GM12878 (cell line): Measurements from ENCODE around the gene HNRNPF. TPM values are rescaled to one million over a fixed set of nuclear protein-coding genes. Genes with fewer than 3 reads are reported as not detected.

Experiments
- ATAC-seq: fragments of 200-7000 bp; cut with Tn5 transposase; 3 replicates; pipeline ENCODE4 v1.9.1; 2020; ENCODE audit warnings: mild to moderate bottlenecking, moderate library complexity
- BruUV-seq: library from RNA; stranded (reverse); fragments of 400-500 nt; replicated peaks from 2 replicates; lab custom pipeline; 2021; lab: Mats Ljungman, UMichigan
- CTCF ChIA-PET: fragments of 300-600 bp; sonication (Branson Sonifier 250); formaldehyde crosslinking; extraction: SDS; loops from one replicate; lab custom pipeline; 2021; ENCODE audit warnings: inconsistent platforms; lab: Yijun Ruan, JAX
- POLR2A ChIA-PET: fragments of 350-600 bp; formaldehyde crosslinking; extraction: SDS; loops from one replicate; lab custom pipeline; 2021; ENCODE audit warnings: inconsistent platforms; lab: Charles Lee
- RAD21 ChIA-PET: fragments of 300-600 bp; sonication (Branson Sonifier 250); formaldehyde crosslinking; loops from one replicate; lab custom pipeline; 2023; ENCODE audit warnings: antibody characterized with exemption; ENCODE audit not compliant: unreplicated experiment; lab: Charles Lee
- SMC1A ChIA-PET: fragments of 300-600 bp; sonication (Branson Sonifier 250); formaldehyde crosslinking; loops from one replicate; lab custom pipeline; 2023; ENCODE audit not compliant: unreplicated experiment, uncharacterized antibody; lab: Charles Lee
- DNase-seq: peaks from one replicate; pipeline ENCODE4 v3.0.0-alpha.2; 2011; ENCODE audit warnings: low read depth, low spot score
- FAIRE-seq: peaks from 3 replicates; lab custom pipeline; 2011; peaks lifted over from hg19 to GRCh38; lab: Jason Lieb, UNC
- H2AFZ ChIP-seq: 2 replicates; pipeline ENCODE4 v1.6.0; 2011; ENCODE audit warnings: low read depth, low read length, control low read depth; ENCODE audit not compliant: control insufficient read depth
- H3K27ac ChIP-seq: 2 replicates; pipeline ENCODE4 v1.5.1; 2011; ENCODE audit warnings: control low read depth; ENCODE audit not compliant: control insufficient read depth, insufficient read depth
- H3K27me3 ChIP-seq, 2 experiments: replicated peaks in 1 of 2; 2 replicates each; pipeline versions ENCODE4 v1.6.0 to v1.6.1; 2011; ENCODE audit warnings: low read length in 1 of 2; ENCODE audit not compliant: control insufficient read depth in 2 of 2, insufficient read depth in 2 of 2
- H3K36me3 ChIP-seq, 2 experiments: 2 replicates each; pipeline ENCODE4 v1.5.1; 2011; ENCODE audit warnings: low read length in 1 of 2; ENCODE audit not compliant: control insufficient read depth in 2 of 2, insufficient read depth in 2 of 2
- H3K4me1 ChIP-seq: 2 replicates; pipeline ENCODE4 v1.6.1; 2011; ENCODE audit warnings: mild to moderate bottlenecking, low read length, moderate library complexity, mixed read lengths; ENCODE audit not compliant: control insufficient read depth, insufficient read depth
- H3K4me2 ChIP-seq: 2 replicates; pipeline ENCODE4 v1.6.0; 2011; ENCODE audit warnings: control low read depth; ENCODE audit not compliant: control insufficient read depth, insufficient read depth
- H3K4me3 ChIP-seq: fragments of 200-600 bp; sonication (generic); 2 replicates; pipeline ENCODE4 v1.5.1; 2016
- H3K79me2 ChIP-seq: 2 replicates; pipeline ENCODE4 v1.6.0; 2011; ENCODE audit warnings: low read length; ENCODE audit not compliant: control insufficient read depth, insufficient read depth
- H3K9ac ChIP-seq: 2 replicates; pipeline ENCODE4 v1.8.0; 2011; ENCODE audit warnings: low read length, control low read depth, mixed read lengths; ENCODE audit not compliant: control insufficient read depth, insufficient read depth
- H3K9me3 ChIP-seq: replicated peaks from 3 replicates; pipeline ENCODE4 v1.5.1; 2011; ENCODE audit warnings: mild to moderate bottlenecking, low read length; ENCODE audit not compliant: control insufficient read depth, insufficient read depth
- H4K20me1 ChIP-seq: 2 replicates; pipeline ENCODE4 v1.6.0; 2011; ENCODE audit not compliant: control insufficient read depth, insufficient read depth
- CREB1 ChIP-seq: IDR thresholded peaks from 2 replicates; pipeline ENCODE4 v1.6.1; 2012; ENCODE audit warnings: low read depth, mild to moderate bottlenecking, inconsistent platforms
- EED ChIP-seq: sonication (generic); IDR thresholded peaks from 2 replicates; pipeline ENCODE4 v1.6.1; 2016; ENCODE audit warnings: antibody characterized with exemption, low read depth
- EZH2 ChIP-seq: IDR thresholded peaks from 2 replicates; pipeline ENCODE4 v1.6.1; 2012; ENCODE audit warnings: low read depth, mild to moderate bottlenecking, control low read depth, inconsistent platforms, low read length, borderline replicate concordance; ENCODE audit not compliant: control insufficient read depth
- JUNB ChIP-seq: IDR thresholded peaks from 2 replicates; pipeline ENCODE4 v1.6.1; 2016; ENCODE audit warnings: antibody characterized with exemption, mild to moderate bottlenecking
- JUND ChIP-seq: IDR thresholded peaks from 2 replicates; pipeline ENCODE4 v1.6.1; 2012; ENCODE audit warnings: low read depth, mild to moderate bottlenecking, low read length, improper control_type of control experiment, moderate library complexity
- MEF2B ChIP-seq: fragments of 450-650 bp; IDR thresholded peaks from 2 replicates; pipeline ENCODE4 v1.6.1; 2018; ENCODE audit warnings: mild to moderate bottlenecking, moderate library complexity; ENCODE audit not compliant: partially characterized antibody, poor library complexity, severe bottlenecking
- MYB ChIP-seq: fragments of 150-350 bp; IDR thresholded peaks from 2 replicates; pipeline ENCODE4 v1.6.1; 2014; ENCODE audit warnings: mild to moderate bottlenecking, low read depth, low read length, borderline replicate concordance
- MYC ChIP-seq: IDR thresholded peaks from 2 replicates; pipeline ENCODE4 v1.6.1; 2011; ENCODE audit warnings: mild to moderate bottlenecking, low read length, moderate library complexity, inconsistent platforms; ENCODE audit not compliant: insufficient read depth, insufficient replicate concordance, insufficient read length, severe bottlenecking
- NFXL1 ChIP-seq: fragments of 450-650 bp; IDR thresholded peaks from 2 replicates; pipeline ENCODE4 v1.6.1; 2017; ENCODE audit warnings: antibody characterized with exemption, mild to moderate bottlenecking, borderline replicate concordance
- NR2C1 ChIP-seq: fragments of 450-650 bp; IDR thresholded peaks from 2 replicates; pipeline ENCODE4 v1.6.1; 2017; ENCODE audit warnings: antibody characterized with exemption, mild to moderate bottlenecking, moderate library complexity
- POU2F2 ChIP-seq: IDR thresholded peaks from 3 replicates; pipeline ENCODE4 v1.6.1; 2011; ENCODE audit warnings: low read depth, mild to moderate bottlenecking, low read length, borderline replicate concordance
- SIN3A ChIP-seq: IDR thresholded peaks from 2 replicates; pipeline ENCODE4 v1.6.1; 2012; ENCODE audit warnings: low read depth, low read length, improper control_type of control experiment
- SRF ChIP-seq, 2 experiments: IDR thresholded peaks; 2 replicates each; pipeline ENCODE4 v1.6.1; 2011; ENCODE audit warnings: low read depth in 2 of 2, low read length in 2 of 2, mild to moderate bottlenecking in 1 of 2, moderate library complexity in 1 of 2
- TAF1 ChIP-seq: IDR thresholded peaks from 2 replicates; pipeline ENCODE4 v1.6.1; 2011; ENCODE audit warnings: mild to moderate bottlenecking, low read depth, low read length, borderline replicate concordance
- YBX1 ChIP-seq: fragments of 450-650 bp; IDR thresholded peaks from 2 replicates; pipeline ENCODE4 v1.6.1; 2016; ENCODE audit warnings: antibody characterized with exemption
- WGBS: methylation state at CpG from one replicate; pipeline ENCODE4 v1.1.6; 2016; ENCODE audit warnings: low lambda C conversion rate; ENCODE audit not compliant: insufficient replicate concordance, insufficient coverage; ENCODE audit errors: missing lambda C conversion rate; 5-methylcytosine and 5-hydroxymethylcytosine counted together
- in situ Hi-C: fragments of 300-500 bp; cut with MboI; formaldehyde crosslinking; loops from 9 replicates; pipeline ENCODE4 v1.14.3; 2018; ENCODE audit warnings: mixed read lengths
- intact Hi-C: fragments of 100-400 bp; cut with micrococcal nuclease; formaldehyde crosslinking; loops from one replicate; pipeline ENCODE4 v1.14.2; 2022; ENCODE audit not compliant: unreplicated experiment
- polyA plus RNA-seq, 11 experiments: library from polyadenylated mRNA; depleted of rRNA in 4 of 11; unstranded in 6 of 11; stranded (reverse) in 5 of 11; fragments of >200 nt; fragmentation: Nextera tagmentation in 4 of 11; fragmentation: Illumina TruSeq in 1 of 11; extraction: Ambion mirVana in 4 of 11; extraction: Trizol in 1 of 11; gene quantifications; 1 replicate in 1 of 11; 2 replicates in 10 of 11; pipeline versions ENCODE4 v1.2.1 to v1.2.3, GENCODE V29; 2011 to 2016; ENCODE audit warnings: inconsistent platforms in 2 of 11, missing spikeins in 2 of 11, low read depth in 1 of 11
- total RNA-seq, 4 experiments: library from RNA; depleted of rRNA in 3 of 4; stranded (reverse); fragments of >200 nt in 3 of 4; fragmentation: Illumina TruSeq in 1 of 4; extraction: Trizol in 1 of 4; gene quantifications; 2 replicates each; pipeline versions ENCODE4 v1.2.1 to v1.2.3, GENCODE V29; 2013 to 2021
- TF ChIP-seq, protein P1 (sequence below), 3 experiments: IDR thresholded peaks in 2 of 3; conservative IDR thresholded peaks in 1 of 3; 2 replicates each; pipeline ENCODE4 v1.5.1; 2011; ENCODE audit warnings: low read depth in 3 of 3, low read length in 3 of 3, mild to moderate bottlenecking in 3 of 3, control low read depth in 2 of 3, moderate library complexity in 2 of 3, inconsistent platforms in 1 of 3, mixed read lengths in 1 of 3; ENCODE audit not compliant: control insufficient read depth in 2 of 3, insufficient read depth in 1 of 3; ENCODE audit errors: extremely low read depth in 1 of 3
- TF ChIP-seq, protein P2 (sequence below): fragments of 450-650 bp; IDR thresholded peaks from 2 replicates; pipeline ENCODE4 v1.6.1; 2014; ENCODE audit warnings: mild to moderate bottlenecking

Gene HNRNPF
- total and polyA plus RNA-seq, 10 of the 15 experiments (the other 5 are each of a cell fraction or from before 2014, with no cell fraction given): 156 to 373 (median 293) TPM

DNA sequence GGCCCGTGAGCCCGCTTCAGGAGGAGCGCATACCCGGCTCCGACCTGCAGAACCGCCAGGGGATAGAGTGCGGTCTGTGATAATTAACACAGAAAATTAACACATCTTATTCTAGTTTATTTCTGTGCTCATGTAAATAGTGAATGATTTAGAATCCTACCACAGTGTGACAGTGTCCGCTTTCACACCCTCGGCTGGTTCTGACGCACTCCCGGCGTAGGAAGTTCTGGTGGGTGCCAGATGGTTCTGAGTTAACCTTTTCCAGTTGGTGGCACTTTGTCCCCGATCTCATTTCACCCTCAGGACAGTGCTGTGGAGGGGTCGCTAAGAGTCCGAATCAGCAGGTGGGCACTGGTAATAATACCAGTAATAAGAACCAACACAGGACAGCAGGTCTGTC lies 65.9 kb downstream of the HNRNPF start:
- intact Hi-C loops: loop anchor here (10.0 kb wide), 1 partner anchor 138 kb away; no protein-coding TSS in a partner anchor
- in situ Hi-C loops: no loop called here
- H3K36me3 ChIP-seq: no peaks in the 10 kb centered on the region
- H3K27me3 ChIP-seq: no peaks in the 10 kb centered on the region; a peak in 1 of 4 replicates
- H3K4me3 ChIP-seq: no peak overlapping the region
- CTCF ChIA-PET: no interaction called here
- SMC1A ChIA-PET: no interaction called here
- ATAC-seq (no peak), FAIRE-seq (no peak), DNase-seq (no peak)
- H3K4me1 ChIP-seq: no peaks in the 10 kb centered on the region
- no peak overlapping the region for H2AFZ ChIP-seq
- RAD21 ChIA-PET: no interaction called here
- H3K79me2 ChIP-seq: no peaks in the 10 kb centered on the region
- no peak overlapping the region for H3K4me2 ChIP-seq
- no TSS peak for BruUV-seq
- 82% methylated on average over 15 of the region's 15 CpGs for WGBS
- TF ChIP-seq MEF2B: no peak
- no peak for TF ChIP-seq NR2C1
- TF ChIP-seq EED: no peak
- TF ChIP-seq, protein P1, sequence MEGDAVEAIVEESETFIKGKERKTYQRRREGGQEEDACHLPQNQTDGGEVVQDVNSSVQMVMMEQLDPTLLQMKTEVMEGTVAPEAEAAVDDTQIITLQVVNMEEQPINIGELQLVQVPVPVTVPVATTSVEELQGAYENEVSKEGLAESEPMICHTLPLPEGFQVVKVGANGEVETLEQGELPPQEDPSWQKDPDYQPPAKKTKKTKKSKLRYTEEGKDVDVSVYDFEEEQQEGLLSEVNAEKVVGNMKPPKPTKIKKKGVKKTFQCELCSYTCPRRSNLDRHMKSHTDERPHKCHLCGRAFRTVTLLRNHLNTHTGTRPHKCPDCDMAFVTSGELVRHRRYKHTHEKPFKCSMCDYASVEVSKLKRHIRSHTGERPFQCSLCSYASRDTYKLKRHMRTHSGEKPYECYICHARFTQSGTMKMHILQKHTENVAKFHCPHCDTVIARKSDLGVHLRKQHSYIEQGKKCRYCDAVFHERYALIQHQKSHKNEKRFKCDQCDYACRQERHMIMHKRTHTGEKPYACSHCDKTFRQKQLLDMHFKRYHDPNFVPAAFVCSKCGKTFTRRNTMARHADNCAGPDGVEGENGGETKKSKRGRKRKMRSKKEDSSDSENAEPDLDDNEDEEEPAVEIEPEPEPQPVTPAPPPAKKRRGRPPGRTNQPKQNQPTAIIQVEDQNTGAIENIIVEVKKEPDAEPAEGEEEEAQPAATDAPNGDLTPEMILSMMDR (IDR thresholded peaks at IDR 0.05 in 2 of 3, conservative IDR thresholded peaks at IDR 0.05 in 1 of 3; ENCODE audit: control insufficient read depth in 2 of 3, extremely low read depth in 1 of 3, insufficient read depth in 1 of 3, low read depth in 3 of 3, low read length in 3 of 3): no peak
- TF ChIP-seq JUND: no peak
- no peak for TF ChIP-seq POU2F2
- TF ChIP-seq NFXL1: no peak
- no peak for TF ChIP-seq TAF1
- TF ChIP-seq YBX1: no peak
- TF ChIP-seq EZH2: no peak
- no peak for TF ChIP-seq MYC
- TF ChIP-seq SIN3A: no peak
- no peak for TF ChIP-seq CREB1
- TF ChIP-seq, protein P2, sequence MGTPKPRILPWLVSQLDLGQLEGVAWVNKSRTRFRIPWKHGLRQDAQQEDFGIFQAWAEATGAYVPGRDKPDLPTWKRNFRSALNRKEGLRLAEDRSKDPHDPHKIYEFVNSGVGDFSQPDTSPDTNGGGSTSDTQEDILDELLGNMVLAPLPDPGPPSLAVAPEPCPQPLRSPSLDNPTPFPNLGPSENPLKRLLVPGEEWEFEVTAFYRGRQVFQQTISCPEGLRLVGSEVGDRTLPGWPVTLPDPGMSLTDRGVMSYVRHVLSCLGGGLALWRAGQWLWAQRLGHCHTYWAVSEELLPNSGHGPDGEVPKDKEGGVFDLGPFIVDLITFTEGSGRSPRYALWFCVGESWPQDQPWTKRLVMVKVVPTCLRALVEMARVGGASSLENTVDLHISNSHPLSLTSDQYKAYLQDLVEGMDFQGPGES: no peak
- TF ChIP-seq MYB: no peak
- no peak for TF ChIP-seq SRF (IDR thresholded peaks at IDR 0.05; ENCODE audit: low read depth in 2 of 2, low read length in 2 of 2)
- no peak for TF ChIP-seq JUNB
- no peaks in the 10 kb centered on the region for H3K9me3 ChIP-seq
- no peak overlapping the region for H3K9ac ChIP-seq
- H4K20me1 ChIP-seq: no peaks in the 10 kb centered on the region
- POLR2A ChIA-PET: no interaction called here
- H3K27ac ChIP-seq: no peak overlapping the region
